IMR-90 (cell line): ENCODE results near the gene RPS15. TPM values are rescaled to one million over a fixed set of nuclear protein-coding genes. Genes with fewer than 3 reads are reported as not detected.

Source experiments
- ATAC-seq: fragments of 200-7000 bp; cut with Tn5 transposase; 2 replicates; pipeline ENCODE4 v1.9.1; 2020; ENCODE audit warnings: low read depth, mild to moderate bottlenecking, moderate library complexity
- BruUV-seq: library from RNA; stranded (reverse); fragments of 400-500 nt; replicated peaks from 2 replicates; lab custom pipeline; 2021; lab: Mats Ljungman, UMichigan
- CTCF ChIA-PET: fragments of 300-600 bp; formaldehyde crosslinking; extraction: SDS; loops from one replicate; lab custom pipeline; 2021; ENCODE audit warnings: antibody characterized with exemption; lab: Yijun Ruan, JAX
- POLR2A ChIA-PET: fragments of 300-600 bp; sonication (Branson Sonifier 250); formaldehyde crosslinking; loops from one replicate; lab custom pipeline; 2022; ENCODE audit warnings: antibody characterized with exemption; ENCODE audit not compliant: unreplicated experiment; lab: Charles Lee
- DNase-seq: peaks from one replicate; pipeline ENCODE4 v3.0.0; 2013
- H2AFZ ChIP-seq: replicated peaks from 2 replicates; pipeline ENCODE3; 2013; ENCODE audit warnings: low read length, mild to moderate bottlenecking; ENCODE audit not compliant: poor library complexity
- H2AK5ac ChIP-seq: 2 replicates; pipeline ENCODE4 v1.6.1; 2013; ENCODE audit warnings: low read depth, low read length, inconsistent platforms
- H2AK9ac ChIP-seq: replicated peaks from 2 replicates; pipeline ENCODE3; 2013; ENCODE audit warnings: mild to moderate bottlenecking, low read depth, low read length, moderate library complexity; ENCODE audit not compliant: poor library complexity
- H2BK120ac ChIP-seq: 2 replicates; pipeline ENCODE4 v1.6.1; 2013; ENCODE audit warnings: low read depth, low read length, inconsistent platforms
- H2BK15ac ChIP-seq: 3 replicates; pipeline ENCODE4 v1.6.1; 2013; ENCODE audit warnings: low read depth, low read length, inconsistent platforms
- H2BK20ac ChIP-seq: 2 replicates; pipeline ENCODE4 v1.6.1; 2013; ENCODE audit warnings: low read depth, mild to moderate bottlenecking, inconsistent platforms, low read length, moderate library complexity
- H2BK5ac ChIP-seq: 2 replicates; pipeline ENCODE4 v1.6.1; 2013; ENCODE audit warnings: mild to moderate bottlenecking, low read depth, low read length, inconsistent platforms; ENCODE audit not compliant: poor library complexity, severe bottlenecking
- H3K14ac ChIP-seq: replicated peaks from 2 replicates; pipeline ENCODE4 v1.6.1; 2013; ENCODE audit warnings: low read depth, low read length, inconsistent platforms
- H3K18ac ChIP-seq: 2 replicates; pipeline ENCODE4 v1.6.1; 2013; ENCODE audit warnings: low read depth, low read length, control low read depth
- H3K23ac ChIP-seq: 2 replicates; pipeline ENCODE4 v1.6.1; 2013; ENCODE audit warnings: low read depth, low read length, inconsistent platforms
- H3K27ac ChIP-seq: 2 replicates; pipeline ENCODE4 v1.5.1; 2013; ENCODE audit warnings: mild to moderate bottlenecking, control low read depth, low read length; ENCODE audit not compliant: insufficient read depth
- H3K27me3 ChIP-seq: 2 replicates; pipeline ENCODE4 v1.6.1; 2013; ENCODE audit warnings: low read length; ENCODE audit not compliant: control insufficient read depth, insufficient read depth
- H3K36me3 ChIP-seq: 2 replicates; pipeline ENCODE4 v1.6.1; 2013; ENCODE audit warnings: low read length, mixed read lengths; ENCODE audit not compliant: control insufficient read depth, insufficient read depth
- H3K4ac ChIP-seq: 2 replicates; pipeline ENCODE4 v1.6.1; 2013; ENCODE audit warnings: low read depth, low read length, inconsistent platforms
- H3K4me1 ChIP-seq: 2 replicates; pipeline ENCODE4 v1.6.1; 2013; ENCODE audit warnings: low read length, mixed read lengths; ENCODE audit not compliant: control insufficient read depth, insufficient read depth
- H3K4me2 ChIP-seq: 2 replicates; pipeline ENCODE4 v1.6.1; 2013; ENCODE audit warnings: low read depth, mild to moderate bottlenecking, control low read depth, low read length, moderate library complexity
- H3K4me3 ChIP-seq: 2 replicates; pipeline ENCODE4 v1.5.1; 2013; ENCODE audit warnings: low read depth, mild to moderate bottlenecking, control low read depth, low read length, moderate library complexity; ENCODE audit not compliant: insufficient read depth
- H3K56ac ChIP-seq: 2 replicates; pipeline ENCODE4 v1.6.1; 2013; ENCODE audit warnings: low read length, inconsistent platforms; ENCODE audit not compliant: insufficient read depth; ENCODE audit errors: extremely low read depth
- H3K79me1 ChIP-seq, 2 experiments: 2 replicates each; pipeline ENCODE4 v1.6.1; 2013; ENCODE audit warnings: low read length in 2 of 2, inconsistent platforms in 1 of 2, low read depth in 1 of 2
- H3K9ac ChIP-seq: 2 replicates; pipeline ENCODE4 v1.6.1; 2013; ENCODE audit warnings: low read depth, low read length, control low read depth
- H3K9me1 ChIP-seq: 2 replicates; pipeline ENCODE4 v1.6.1; 2013; ENCODE audit warnings: low read length, inconsistent platforms; ENCODE audit not compliant: insufficient read depth
- H3K9me3 ChIP-seq: 2 replicates; pipeline ENCODE4 v1.6.1; 2013; ENCODE audit warnings: low read length; ENCODE audit not compliant: control insufficient read depth, insufficient read depth
- H4K20me1 ChIP-seq: 2 replicates; pipeline ENCODE4 v1.6.1; 2013; ENCODE audit warnings: low read length, inconsistent platforms; ENCODE audit not compliant: insufficient read depth
- H4K5ac ChIP-seq: 2 replicates; pipeline ENCODE4 v1.6.1; 2013; ENCODE audit warnings: mild to moderate bottlenecking, low read depth, low read length, control low read depth
- H4K8ac ChIP-seq, 2 experiments: 2 replicates each; pipeline ENCODE4 v1.6.1; 2013; ENCODE audit warnings: low read depth in 2 of 2, low read length in 2 of 2, control low read depth in 1 of 2, inconsistent platforms in 1 of 2
- H4K91ac ChIP-seq: 2 replicates; pipeline ENCODE4 v1.6.1; 2013; ENCODE audit warnings: low read depth, low read length, inconsistent platforms; ENCODE audit not compliant: insufficient read depth
- BHLHE40 ChIP-seq: fragments of 150-350 bp; IDR thresholded peaks from 2 replicates; pipeline ENCODE4 v1.6.1; 2016; ENCODE audit warnings: mild to moderate bottlenecking, low read depth, low read length
- CHD1 ChIP-seq: IDR thresholded peaks from 2 replicates; pipeline ENCODE4 v1.6.1; 2012; ENCODE audit warnings: low read depth, low read length, improper control_type of control experiment
- CTCF ChIP-seq: conservative IDR thresholded peaks from 2 replicates; pipeline ENCODE4 v1.5.1; 2012; ENCODE audit warnings: mild to moderate bottlenecking, low read depth, low read length, improper control_type of control experiment
- ELK1 ChIP-seq: fragments of 150-350 bp; IDR thresholded peaks from 2 replicates; pipeline ENCODE4 v1.6.1; 2016; ENCODE audit warnings: low read depth, mild to moderate bottlenecking, low read length, moderate library complexity, borderline replicate concordance
- MAFK ChIP-seq: IDR thresholded peaks from 2 replicates; pipeline ENCODE4 v1.6.1; 2012; ENCODE audit warnings: low read depth, low read length, improper control_type of control experiment
- MAZ ChIP-seq: IDR thresholded peaks from 2 replicates; pipeline ENCODE4 v1.6.1; 2012; ENCODE audit warnings: low read depth, mild to moderate bottlenecking, low read length, improper control_type of control experiment, moderate library complexity, borderline replicate concordance
- POLR2A ChIP-seq: IDR thresholded peaks from 2 replicates; pipeline ENCODE4 v1.6.1; 2012; ENCODE audit warnings: mild to moderate bottlenecking, low read depth, low read length
- SMC3 ChIP-seq: fragments of 150-350 bp; IDR thresholded peaks from 2 replicates; pipeline ENCODE4 v1.6.1; 2016; ENCODE audit warnings: low read depth, mild to moderate bottlenecking, antibody characterized with exemption, low read length, moderate library complexity
- USF2 ChIP-seq: fragments of 150-350 bp; IDR thresholded peaks from 2 replicates; pipeline ENCODE4 v1.6.1; 2017; ENCODE audit warnings: mild to moderate bottlenecking, antibody characterized with exemption, low read length, low read depth
- WGBS, 2 experiments: methylation state at CpG; one replicate each; pipeline versions ENCODE4 v1.1.5 to v1.1.7; 2013; ENCODE audit warnings: missing lambda C conversion rate in 2 of 2; ENCODE audit not compliant: insufficient read length in 1 of 2; ENCODE audit errors: extremely low coverage in 2 of 2; 5-methylcytosine and 5-hydroxymethylcytosine counted together
- dilution Hi-C: fragments of 300-500 bp; cut with HindIII; formaldehyde crosslinking; loops from one replicate; pipeline ENCODE4 v1.14.3; 2018; ENCODE audit warnings: low sequenced_read_pairs; ENCODE audit not compliant: unreplicated experiment
- in situ Hi-C: fragments of 300-500 bp; cut with MboI; formaldehyde crosslinking; loops from 3 replicates; pipeline ENCODE4 v1.14.3; 2019; ENCODE audit warnings: low sequenced_read_pairs, inconsistent platforms, mixed read lengths
- intact Hi-C: fragments of 100-400 bp; cut with micrococcal nuclease; formaldehyde crosslinking; loops from 2 replicates; pipeline ENCODE4 v1.10.0; 2022
- polyA plus RNA-seq, 3 experiments: library from polyadenylated mRNA; depleted of rRNA; stranded (reverse); fragments of >200 nt; gene quantifications; 2 replicates each; pipeline ENCODE4 v1.2.3, GENCODE V29; 2012; ENCODE audit warnings: low replicate concordance in 1 of 3
- total RNA-seq: library from RNA; depleted of rRNA; stranded (reverse); fragments of >200 nt; gene quantifications from 2 replicates; pipeline ENCODE4 v1.2.3, GENCODE V29; 2012

RPS15 gene
- total and polyA plus RNA-seq, 2 of the 4 experiments (the other 2 are of a cell fraction), result 1,179 to 1,855 TPM

GRCh38 chr19:1432507-1432887 is 5.7 kb upstream of the RPS15 start:
- WGBS, 2 experiments, result 97% methylated on average over 7 of the region's 16 CpGs; no CpG with 5 or more reads in 1 of the 2 experiments
- peaks cover 60% of the 10 kb centered on the region for H3K36me3 ChIP-seq

More at GRCh38 chr19:1432507-1432887, 5.7 kb upstream of the RPS15 start:
- H3K4ac ChIP-seq, result no peak overlapping the region
- dilution Hi-C loops, result no loop called here
- CTCF ChIA-PET, result no interaction called here
- H2BK15ac ChIP-seq, result no peak overlapping the region
- H2AK5ac ChIP-seq, result no peak overlapping the region
- no peak overlapping the region for H2BK120ac ChIP-seq
- no peaks in the 10 kb centered on the region; the same call in 1 of the 2 replicates for H3K9me1 ChIP-seq
- H3K4me2 ChIP-seq, result no peak overlapping the region
- POLR2A ChIA-PET, result no interaction called here
- no TSS peak for BruUV-seq
- in situ Hi-C loops, result no loop called here
- H4K20me1 ChIP-seq, result peaks cover 14% of the 10 kb centered on the region
- no peak for ATAC-seq
- H3K23ac ChIP-seq, result no peak overlapping the region
- H3K56ac ChIP-seq, result no peak overlapping the region
- no peak overlapping the region for H2AK9ac ChIP-seq
- intact Hi-C loops, result no loop called here
- no peak overlapping the region for H4K8ac ChIP-seq
- no peak overlapping the region for H4K91ac ChIP-seq
- no peak overlapping the region for H2AFZ ChIP-seq
- no peaks in the 10 kb centered on the region for H3K9me3 ChIP-seq
- H3K18ac ChIP-seq, result no peak overlapping the region
- H3K27ac ChIP-seq, result no peak overlapping the region
- H3K9ac ChIP-seq, result no peak overlapping the region
- no peak overlapping the region for H3K4me3 ChIP-seq
- no peak overlapping the region for H2BK20ac ChIP-seq
- no peak overlapping the region for H3K14ac ChIP-seq
- H3K27me3 ChIP-seq, result no peaks in the 10 kb centered on the region
- H2BK5ac ChIP-seq, result no peak overlapping the region
- peaks cover 19 to 48% of the 10 kb centered on the region in 2 experiments for H3K79me1 ChIP-seq
- no peaks in the 10 kb centered on the region for H3K4me1 ChIP-seq
- no peak for TF ChIP-seq SMC3
- no peak for TF ChIP-seq MAFK
- TF ChIP-seq CTCF, result no peak
- TF ChIP-seq POLR2A, result no peak
- no peak for TF ChIP-seq BHLHE40
- TF ChIP-seq MAZ, result no peak
- no peak for TF ChIP-seq USF2
- TF ChIP-seq CHD1, result no peak
- no peak for TF ChIP-seq ELK1
- no peak overlapping the region for H4K5ac ChIP-seq
- no peak for DNase-seq
